ENCODE data around the gene SPG7. TPM values are rescaled to one million over a fixed set of nuclear protein-coding genes. Genes with fewer than 3 reads are reported as not detected.

Gene SPG7
- total and polyA plus RNA-seq, 5 donors: 81.9 to 101 (median 94.5) TPM

DNA sequence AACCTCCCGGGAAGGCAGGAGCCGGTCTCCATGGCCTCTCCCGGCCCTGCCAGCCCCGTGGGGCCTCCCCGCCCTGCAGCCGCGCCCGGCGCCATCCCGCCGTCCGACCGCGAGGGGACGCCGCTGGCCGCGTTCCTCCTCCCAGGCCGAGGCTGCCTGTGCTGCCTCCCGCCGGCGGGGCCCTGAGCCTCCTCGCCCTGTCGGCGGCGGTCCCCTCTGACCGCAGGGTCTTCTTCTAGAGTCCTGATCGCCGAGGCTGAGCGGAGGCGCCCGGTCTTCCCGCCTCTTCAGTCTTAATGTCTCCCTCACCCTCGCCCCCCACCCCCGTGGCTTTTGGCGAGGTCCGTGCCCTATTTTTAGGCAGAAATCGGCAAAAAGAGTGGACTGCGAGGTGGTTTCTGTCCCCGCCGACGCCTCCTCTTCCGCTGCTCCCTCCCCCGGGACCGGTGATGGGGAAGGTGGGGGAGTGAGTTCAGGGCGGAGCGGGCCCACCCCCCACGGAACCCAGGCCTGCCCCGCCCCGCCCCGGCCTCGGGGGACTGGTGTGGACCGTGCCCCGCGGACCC, 66.6 kb downstream of the SPG7 start:
- WGBS: 2% methylated on average over 55 of the region's 55 CpGs
- H3K27me3 ChIP-seq (ENCODE audit: control insufficient read depth, insufficient read depth): no peaks in the 10 kb centered on the region
- DNase-seq: peak; percentile 61 to 83 (median 76)
- no peak overlapping the region for H3K27ac ChIP-seq (ENCODE audit: low read length)
- intact Hi-C loops (cut with DNase I): no loop called here
- no peaks in the 10 kb centered on the region for H3K4me1 ChIP-seq (ENCODE audit: control insufficient read depth, insufficient read depth, low read length)
- ATAC-seq: peak; percentile 56 to 78
- no peaks in the 10 kb centered on the region for H3K9me3 ChIP-seq (ENCODE audit: control insufficient read depth, low read length)
- H3K4me3 ChIP-seq (ENCODE audit: low read length): peak overlapping the region; percentile 14

DNA sequence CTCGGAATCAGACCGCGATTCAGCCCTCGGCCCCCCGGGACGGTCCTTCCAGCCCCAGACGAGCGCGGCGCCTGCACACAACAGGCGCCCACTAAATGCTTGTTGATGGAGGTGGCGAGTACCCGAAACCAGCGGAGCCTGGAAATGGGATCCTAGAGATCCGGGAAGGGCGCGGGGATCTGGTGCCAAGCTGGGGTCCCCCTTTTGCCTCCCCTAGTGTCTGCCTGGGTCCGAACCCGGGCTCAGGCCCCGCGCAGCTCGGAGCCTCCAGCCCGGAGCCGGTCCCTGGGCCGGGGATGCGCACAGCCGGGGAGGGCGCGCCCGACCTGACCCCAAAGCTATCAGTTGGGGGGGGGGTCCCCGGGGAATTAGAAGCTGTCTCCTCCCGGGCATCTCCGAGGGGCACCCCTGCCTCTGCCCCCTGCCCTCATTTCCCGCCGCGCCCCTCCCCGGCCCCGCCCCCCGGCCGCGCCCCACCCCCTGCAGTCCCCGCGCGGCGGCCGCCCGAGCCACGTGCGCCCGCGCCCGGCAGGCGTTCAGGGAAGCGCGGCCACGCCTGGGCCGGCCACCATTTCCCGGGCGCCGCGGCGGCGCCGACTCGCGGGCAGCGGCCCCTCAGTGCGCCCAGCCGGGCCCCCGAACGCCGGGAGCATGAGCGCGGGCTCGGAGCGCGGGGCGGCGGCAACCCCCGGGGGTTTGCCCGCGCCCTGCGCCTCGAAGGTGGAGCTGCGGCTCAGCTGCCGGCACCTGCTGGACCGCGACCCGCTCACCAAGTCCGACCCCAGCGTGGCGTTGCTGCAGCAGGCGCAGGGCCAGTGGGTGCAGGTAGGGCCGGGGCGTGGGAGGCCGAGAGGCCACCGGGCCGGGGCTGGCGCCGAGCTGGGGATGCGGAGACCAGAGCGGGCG, 67.3 kb downstream of the SPG7 start, which contains the start of gene CPNE7:
CPNE7 (plus strand) TSS at position 512 of the 906 bp plus-strand sequence; CDS start at position 652, 140 bp downstream.
- ATAC-seq (peak in 1 of 2 donors; percentile 6), DNase-seq (no peak)
- 1% methylated on average over 103 of the region's 103 CpGs for WGBS
- no peaks in the 10 kb centered on the region for H3K9me3 ChIP-seq (ENCODE audit: control insufficient read depth, low read length)
- no peaks in the 10 kb centered on the region for H3K4me1 ChIP-seq (ENCODE audit: control insufficient read depth, insufficient read depth, low read length)
- H3K27ac ChIP-seq (ENCODE audit: low read length): no peak within 1 kb of the TSS
- intact Hi-C loops (cut with DNase I): no loop called here
- no peaks in the 10 kb centered on the region for H3K27me3 ChIP-seq (ENCODE audit: control insufficient read depth, insufficient read depth)
- H3K4me3 ChIP-seq (ENCODE audit: low read length): peak within 1 kb of the TSS; percentile 14

- no peak overlapping the region for H3K4me3 ChIP-seq (ENCODE audit: low read length)
- 18% methylated on average over 89 of the region's 89 CpGs for WGBS
- ATAC-seq (no peak), DNase-seq (no peak)
- H3K27me3 ChIP-seq (ENCODE audit: control insufficient read depth, insufficient read depth): no peaks in the 10 kb centered on the region
- H3K4me1 ChIP-seq (ENCODE audit: control insufficient read depth, insufficient read depth, low read length): no peaks in the 10 kb centered on the region
- intact Hi-C loops (cut with DNase I): no loop called here
- no peaks in the 10 kb centered on the region for H3K9me3 ChIP-seq (ENCODE audit: control insufficient read depth, low read length)
- H3K27ac ChIP-seq (ENCODE audit: low read length): no peak overlapping the region
Observed at GRCh38 chr16:89576153-89577054, 68.2 kb downstream of the SPG7 start.

GRCh38 chr16:89577055-89577759, 69.0 kb downstream of the SPG7 start:
- intact Hi-C loops (cut with DNase I): no loop called here
- no peaks in the 10 kb centered on the region for H3K9me3 ChIP-seq (ENCODE audit: control insufficient read depth, low read length)
- ATAC-seq (no peak), DNase-seq (no peak)
- H3K27ac ChIP-seq (ENCODE audit: low read length): no peak overlapping the region
- H3K4me3 ChIP-seq (ENCODE audit: low read length): no peak overlapping the region
- no peaks in the 10 kb centered on the region for H3K4me1 ChIP-seq (ENCODE audit: control insufficient read depth, insufficient read depth, low read length)
- H3K27me3 ChIP-seq (ENCODE audit: control insufficient read depth, insufficient read depth): no peaks in the 10 kb centered on the region
- 86% methylated on average over 25 of the region's 25 CpGs for WGBS

GRCh38 chr16:89579351-89579750, 71.1 kb downstream of the SPG7 start:
- H3K4me1 ChIP-seq (ENCODE audit: control insufficient read depth, insufficient read depth, low read length): no peaks in the 10 kb centered on the region
- H3K27ac ChIP-seq (ENCODE audit: low read length): no peak overlapping the region
- intact Hi-C loops (cut with DNase I): no loop called here
- WGBS: 90% methylated on average over 15 of the region's 15 CpGs
- H3K4me3 ChIP-seq (ENCODE audit: low read length): no peak overlapping the region
- ATAC-seq: no peak
- H3K9me3 ChIP-seq (ENCODE audit: control insufficient read depth, low read length): no peaks in the 10 kb centered on the region
- no peaks in the 10 kb centered on the region for H3K27me3 ChIP-seq (ENCODE audit: control insufficient read depth, insufficient read depth)
- no peak for DNase-seq

DNA sequence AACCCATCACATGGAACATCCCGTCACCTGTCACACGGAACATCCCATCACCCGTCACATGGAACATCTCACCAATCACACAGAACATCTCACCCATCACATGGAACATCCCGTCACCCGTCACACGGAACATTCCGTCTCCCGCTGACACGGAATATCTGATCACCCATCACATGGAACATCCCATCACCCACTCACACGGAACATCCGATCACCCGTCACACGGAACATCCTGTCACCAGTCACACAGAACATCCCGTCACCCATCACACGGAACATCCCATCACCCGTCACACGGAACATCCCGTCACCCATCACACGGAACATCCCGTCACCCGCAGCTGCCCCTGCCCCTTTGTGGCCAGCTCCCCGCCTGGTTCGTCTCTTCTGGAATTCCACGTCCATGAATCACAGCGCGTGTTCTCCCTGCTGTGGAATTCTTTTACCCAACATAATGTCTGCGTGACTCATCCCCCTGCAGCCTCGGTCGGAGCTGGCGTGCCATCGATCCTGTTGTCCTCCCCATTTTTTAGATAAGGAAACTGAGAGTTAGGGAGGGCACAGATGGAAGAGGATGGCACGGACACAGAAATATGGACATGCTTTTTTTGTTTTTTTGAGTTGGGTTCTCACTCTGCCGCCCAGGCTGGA, 73.0 kb downstream of the SPG7 start:
- intact Hi-C loops (cut with DNase I): no loop called here

DNA sequence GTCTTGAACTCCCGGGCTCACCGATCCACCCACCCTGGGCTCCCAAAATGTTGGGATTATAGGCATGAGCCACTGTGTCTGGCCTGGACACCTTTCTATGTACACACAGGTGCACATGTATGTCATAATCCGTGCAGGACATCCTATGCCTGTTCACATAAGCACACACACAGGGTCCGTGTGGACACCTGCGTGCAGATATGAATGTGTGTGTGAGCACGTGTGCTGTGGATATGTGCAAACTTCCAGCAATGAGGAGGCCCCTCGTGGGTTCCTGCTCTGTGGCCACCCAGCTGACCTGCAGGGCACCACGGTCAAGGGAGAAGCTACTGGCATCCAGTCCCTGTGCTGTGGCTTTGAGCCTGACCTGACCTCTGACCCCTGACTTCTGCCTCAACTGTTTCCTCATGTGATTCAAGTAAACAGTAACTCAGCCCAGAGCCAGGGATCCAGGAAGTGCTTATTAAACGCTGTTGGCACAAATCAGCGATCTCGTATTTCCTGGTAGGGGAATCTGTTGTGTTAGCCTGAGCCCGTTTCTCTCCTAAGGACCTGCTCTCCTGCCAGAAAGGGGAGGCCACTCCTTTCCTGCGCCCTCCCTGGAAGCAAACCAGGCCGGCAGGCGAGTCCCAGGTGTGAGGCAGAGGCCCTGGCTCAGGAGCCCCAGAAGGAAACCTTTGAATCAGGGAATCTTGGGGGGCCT, 73.8 kb downstream of the SPG7 start:
- H3K4me1 ChIP-seq (ENCODE audit: control insufficient read depth, insufficient read depth, low read length): no peaks in the 10 kb centered on the region

More for the DNA sequence above, 73.0 kb downstream of the SPG7 start:
- WGBS: 85% methylated on average over 33 of the region's 33 CpGs
- ATAC-seq (no peak), DNase-seq (no peak)
- Histone ChIP-seq H3K27me3 (ENCODE audit: control insufficient read depth, insufficient read depth) (no peaks in the 10 kb centered on the region), H3K9me3 (ENCODE audit: control insufficient read depth, low read length) (no peaks in the 10 kb centered on the region), H3K27ac (ENCODE audit: low read length) (no peak overlapping the region), H3K4me1 (ENCODE audit: control insufficient read depth, insufficient read depth, low read length) (no peaks in the 10 kb centered on the region), H3K4me3 (ENCODE audit: low read length) (no peak overlapping the region)

GRCh38 chr16:89582614-89583196, 74.5 kb downstream of the SPG7 start:
- DNase-seq (no peak), ATAC-seq (no peak)
- H3K4me1 ChIP-seq (ENCODE audit: control insufficient read depth, insufficient read depth, low read length): no peaks in the 10 kb centered on the region
- H3K27me3 ChIP-seq (ENCODE audit: control insufficient read depth, insufficient read depth): no peaks in the 10 kb centered on the region
- H3K27ac ChIP-seq (ENCODE audit: low read length): no peak overlapping the region
- no peaks in the 10 kb centered on the region for H3K9me3 ChIP-seq (ENCODE audit: control insufficient read depth, low read length)
- no peak overlapping the region for H3K4me3 ChIP-seq (ENCODE audit: low read length)
- intact Hi-C loops (cut with DNase I): no loop called here
- WGBS: 90% methylated on average over 19 of the region's 19 CpGs

More for the DNA sequence above, 73.8 kb downstream of the SPG7 start:
- H3K9me3 ChIP-seq (ENCODE audit: control insufficient read depth, low read length): no peaks in the 10 kb centered on the region
- no peak overlapping the region for H3K4me3 ChIP-seq (ENCODE audit: low read length)
- intact Hi-C loops (cut with DNase I): no loop called here
- no peak overlapping the region for H3K27ac ChIP-seq (ENCODE audit: low read length)
- no peaks in the 10 kb centered on the region for H3K27me3 ChIP-seq (ENCODE audit: control insufficient read depth, insufficient read depth)
- ATAC-seq: peak; percentile 9 to 38
- no peak for DNase-seq
- WGBS: 60% methylated on average over 15 of the region's 15 CpGs

- Histone ChIP-seq H3K9me3 (ENCODE audit: control insufficient read depth, low read length) (no peaks in the 10 kb centered on the region), H3K27me3 (ENCODE audit: control insufficient read depth, insufficient read depth) (no peaks in the 10 kb centered on the region), H3K4me1 (ENCODE audit: control insufficient read depth, insufficient read depth, low read length) (no peaks in the 10 kb centered on the region), H3K27ac (ENCODE audit: low read length) (no peak overlapping the region), H3K4me3 (ENCODE audit: low read length) (no peak overlapping the region)
- intact Hi-C loops (cut with DNase I): no loop called here
- no peak for DNase-seq
- WGBS: 87% methylated on average over 36 of the region's 36 CpGs
- peak; percentile 12 to 14 for ATAC-seq
Observed at GRCh38 chr16:89583197-89583894, 75.1 kb downstream of the SPG7 start.
